HUES6 (cell line): ENCODE measurements around the gene PCBP3.

Experiments
- H3K27ac ChIP-seq: 2 replicates; pipeline ENCODE4 v1.7.0; 2013; ENCODE audit warnings: low read depth, mild to moderate bottlenecking, low read length, inconsistent platforms
- H3K27me3 ChIP-seq: 2 replicates; pipeline ENCODE4 v1.6.1; 2013; ENCODE audit warnings: low read length; ENCODE audit not compliant: control insufficient read depth, insufficient read depth
- H3K36me3 ChIP-seq: 2 replicates; pipeline ENCODE4 v1.6.1; 2013; ENCODE audit warnings: low read length; ENCODE audit not compliant: control insufficient read depth, insufficient read depth
- H3K4me1 ChIP-seq: 2 replicates; pipeline ENCODE4 v1.6.1; 2013; ENCODE audit warnings: low read length; ENCODE audit not compliant: control insufficient read depth, insufficient read depth
- H3K4me3 ChIP-seq: 2 replicates; pipeline ENCODE4 v1.5.1; 2013; ENCODE audit warnings: low read depth, low read length
- H3K9ac ChIP-seq: one replicate; pipeline ENCODE4 v1.6.1; 2013; ENCODE audit warnings: mild to moderate bottlenecking, low read length
- H3K9me3 ChIP-seq: 2 replicates; pipeline ENCODE4 v1.6.1; 2013; ENCODE audit warnings: low read depth, low read length; ENCODE audit not compliant: control insufficient read depth, insufficient read depth

Gene PCBP3

GRCh38 chr21:45825219-45825618 is 181.7 kb downstream of the PCBP3 start:
- H3K27ac ChIP-seq: no peak overlapping the region
- no peaks in the 10 kb centered on the region for H3K36me3 ChIP-seq
- no peaks in the 10 kb centered on the region; the same call in 1 of the 2 replicates for H3K27me3 ChIP-seq

GRCh38 chr21:45826676-45827301 is 183.3 kb downstream of the PCBP3 start:
- H3K9me3 ChIP-seq: no peaks in the 10 kb centered on the region

More at GRCh38 chr21:45825219-45825618, 181.7 kb downstream of the PCBP3 start:
- no peak overlapping the region for H3K9ac ChIP-seq
- no peak overlapping the region for H3K4me3 ChIP-seq
- H3K9me3 ChIP-seq: no peaks in the 10 kb centered on the region
- H3K4me1 ChIP-seq: peaks cover 12% of the 10 kb centered on the region; the same call in 1 of the 2 replicates

GRCh38 chr21:45827302-45827692 is 183.8 kb downstream of the PCBP3 start:
- peaks cover 13% of the 10 kb centered on the region; the same call in 1 of the 2 replicates for H3K4me1 ChIP-seq
- H3K4me3 ChIP-seq: no peak overlapping the region
- H3K9ac ChIP-seq: no peak overlapping the region
- H3K9me3 ChIP-seq: no peaks in the 10 kb centered on the region
- H3K27me3 ChIP-seq: no peaks in the 10 kb centered on the region
- no peak overlapping the region for H3K27ac ChIP-seq
- no peaks in the 10 kb centered on the region for H3K36me3 ChIP-seq

More at GRCh38 chr21:45826676-45827301, 183.3 kb downstream of the PCBP3 start:
- Histone ChIP-seq H3K27me3 (no peaks in the 10 kb centered on the region; the same call in 1 of the 2 replicates), H3K9ac (no peak overlapping the region), H3K27ac (no peak overlapping the region), H3K4me1 (peaks cover 13% of the 10 kb centered on the region; the same call in 1 of the 2 replicates), H3K4me3 (no peak overlapping the region), H3K36me3 (no peaks in the 10 kb centered on the region)

GRCh38 chr21:45827881-45828579 is 184.5 kb downstream of the PCBP3 start:
- Histone ChIP-seq H3K36me3 (no peaks in the 10 kb centered on the region), H3K9me3 (no peaks in the 10 kb centered on the region), H3K27ac (no peak overlapping the region), H3K4me3 (no peak overlapping the region), H3K9ac (no peak overlapping the region), H3K27me3 (no peaks in the 10 kb centered on the region), H3K4me1 (peaks cover 9% of the 10 kb centered on the region; the same call in 1 of the 2 replicates)

GRCh38 chr21:45828580-45829570 is 185.3 kb downstream of the PCBP3 start:
- Histone ChIP-seq H3K36me3 (no peaks in the 10 kb centered on the region), H3K9ac (no peak overlapping the region), H3K9me3 (no peaks in the 10 kb centered on the region), H3K27ac (no peak overlapping the region), H3K4me3 (no peak overlapping the region), H3K4me1 (peaks cover 9% of the 10 kb centered on the region; the same call in 1 of the 2 replicates), H3K27me3 (no peaks in the 10 kb centered on the region)

- H3K4me3 ChIP-seq: no peak overlapping the region
- H3K27ac ChIP-seq: no peak overlapping the region
- H3K9me3 ChIP-seq: no peaks in the 10 kb centered on the region
- no peaks in the 10 kb centered on the region for H3K27me3 ChIP-seq
- H3K9ac ChIP-seq: no peak overlapping the region
- peaks cover 9% of the 10 kb centered on the region; the same call in 1 of the 2 replicates for H3K4me1 ChIP-seq
- no peaks in the 10 kb centered on the region for H3K36me3 ChIP-seq
Measured at GRCh38 chr21:45829668-45830067, 186.1 kb downstream of the PCBP3 start.

- H3K36me3 ChIP-seq: no peaks in the 10 kb centered on the region
Measured at GRCh38 chr21:45830221-45830640, 186.7 kb downstream of the PCBP3 start.

GRCh38 chr21:45830720-45831366 is 187.3 kb downstream of the PCBP3 start:
- Histone ChIP-seq H3K9me3 (no peaks in the 10 kb centered on the region), H3K36me3 (no peaks in the 10 kb centered on the region), H3K4me3 (no peak overlapping the region), H3K27me3 (no peaks in the 10 kb centered on the region), H3K4me1 (peaks cover 9% of the 10 kb centered on the region; the same call in 1 of the 2 replicates), H3K27ac (no peak overlapping the region), H3K9ac (no peak overlapping the region)

More at GRCh38 chr21:45830221-45830640, 186.7 kb downstream of the PCBP3 start:
- Histone ChIP-seq H3K4me1 (peaks cover 9% of the 10 kb centered on the region; the same call in 1 of the 2 replicates), H3K27me3 (no peaks in the 10 kb centered on the region), H3K4me3 (no peak overlapping the region), H3K27ac (no peak overlapping the region), H3K9me3 (no peaks in the 10 kb centered on the region), H3K9ac (no peak overlapping the region)

- no peaks in the 10 kb centered on the region for H3K27me3 ChIP-seq
- H3K9me3 ChIP-seq: no peaks in the 10 kb centered on the region
- peaks cover 9% of the 10 kb centered on the region; the same call in 1 of the 2 replicates for H3K4me1 ChIP-seq
- no peak overlapping the region for H3K9ac ChIP-seq
- no peak overlapping the region for H3K27ac ChIP-seq
- no peaks in the 10 kb centered on the region for H3K36me3 ChIP-seq
- no peak overlapping the region for H3K4me3 ChIP-seq
Measured at GRCh38 chr21:45831991-45832740, 188.6 kb downstream of the PCBP3 start.
